NK-92 (cell line): Measurements from ENCODE around the gene TSHR.
"Not testable (repeated sequence)": the region's sequence is repeated elsewhere in the genome, so short reads cannot be mapped to it uniquely, and the experiment has no call there.

Source experiments
- DNase-seq: peaks from one replicate; lab custom pipeline; 2025; ENCODE audit not compliant: unreplicated experiment; lab: John Stamatoyannopoulos, UW

TSHR gene

GRCh38 chr14:80988735-80989429 lies 33.5 kb downstream of the TSHR start:
- DNase-seq: no peak

GRCh38 chr14:80992580-80992979 lies 37.2 kb downstream of the TSHR start:
- no peak for DNase-seq

DNA sequence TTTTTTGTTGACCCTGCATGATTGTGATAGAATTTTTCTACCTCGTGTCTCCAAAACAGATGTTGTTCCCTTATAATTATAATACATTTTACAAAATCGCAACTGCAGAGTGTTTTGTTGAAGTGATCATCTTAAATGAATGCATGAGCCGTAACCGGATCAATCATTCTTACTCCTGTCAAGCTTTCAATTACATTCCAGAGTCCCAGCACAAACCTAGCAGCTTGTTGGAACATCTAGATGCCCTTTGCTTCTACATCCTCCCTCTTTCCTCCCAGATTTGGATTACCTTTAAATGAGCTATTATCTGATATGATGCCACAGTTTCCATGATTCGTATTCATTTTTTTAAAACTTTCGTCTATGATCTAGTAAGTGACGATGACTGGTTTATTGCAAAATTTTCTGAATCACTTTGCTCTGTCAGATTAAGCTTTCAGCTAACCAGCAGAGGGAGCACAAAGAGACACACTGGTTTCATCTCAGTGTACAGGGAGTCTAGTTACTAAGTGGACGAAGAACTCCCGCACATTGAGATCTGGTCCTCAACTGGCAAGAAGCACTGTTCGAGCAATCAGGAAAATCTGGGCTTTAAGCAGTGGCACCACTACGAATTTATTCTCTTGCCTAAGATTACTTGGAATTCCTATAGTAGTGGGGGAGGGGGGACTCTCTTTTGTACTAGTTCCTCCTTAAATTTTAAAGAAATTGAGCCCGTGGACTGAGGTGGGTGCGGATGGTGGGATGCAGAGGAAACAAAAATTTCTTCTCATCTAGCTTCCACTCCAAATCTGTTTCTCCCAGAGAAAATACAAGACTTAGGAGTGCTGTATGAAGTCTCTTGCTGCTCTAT lies 40.9 kb downstream of the TSHR start:
- peak; percentile 23 for DNase-seq

DNA sequence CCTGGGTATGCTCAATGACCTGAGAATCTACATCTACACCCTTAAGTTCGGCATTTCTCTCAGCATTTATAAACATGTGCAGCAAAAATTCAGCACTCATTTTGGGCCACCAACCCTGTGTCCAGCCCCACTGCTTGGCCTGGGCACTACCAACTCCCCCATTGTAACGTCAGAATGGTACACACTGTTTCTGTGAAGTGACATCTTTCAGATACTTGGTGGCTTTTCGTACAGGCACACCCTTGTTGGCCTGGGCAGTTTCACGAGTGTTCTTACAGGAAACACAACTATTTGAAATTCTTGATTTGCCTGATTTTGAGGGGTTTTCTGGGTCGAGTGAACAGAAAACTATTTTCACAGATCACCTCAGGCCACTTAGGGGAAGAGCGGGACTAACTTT lies 46.0 kb downstream of the TSHR start:
- no peak for DNase-seq

DNA sequence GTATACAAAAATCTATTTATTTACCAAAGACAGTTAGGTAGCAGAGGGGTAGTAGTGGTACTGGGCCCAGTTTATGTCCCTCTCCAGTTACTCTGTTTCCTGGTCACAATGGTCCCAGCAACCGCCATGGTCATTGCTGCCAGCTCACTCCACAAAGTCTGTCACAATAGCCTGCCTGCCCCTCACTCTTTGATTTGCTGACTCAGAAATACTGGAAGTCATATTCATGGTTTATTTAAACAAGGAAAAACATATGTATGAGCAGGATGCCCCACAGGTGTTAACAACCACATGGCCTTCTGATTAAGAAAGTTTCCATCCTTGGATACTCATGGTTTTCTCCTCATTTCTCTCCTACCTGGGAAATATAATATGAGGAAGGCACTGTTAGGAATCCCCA lies 49.2 kb downstream of the TSHR start:
- DNase-seq: no peak

DNA sequence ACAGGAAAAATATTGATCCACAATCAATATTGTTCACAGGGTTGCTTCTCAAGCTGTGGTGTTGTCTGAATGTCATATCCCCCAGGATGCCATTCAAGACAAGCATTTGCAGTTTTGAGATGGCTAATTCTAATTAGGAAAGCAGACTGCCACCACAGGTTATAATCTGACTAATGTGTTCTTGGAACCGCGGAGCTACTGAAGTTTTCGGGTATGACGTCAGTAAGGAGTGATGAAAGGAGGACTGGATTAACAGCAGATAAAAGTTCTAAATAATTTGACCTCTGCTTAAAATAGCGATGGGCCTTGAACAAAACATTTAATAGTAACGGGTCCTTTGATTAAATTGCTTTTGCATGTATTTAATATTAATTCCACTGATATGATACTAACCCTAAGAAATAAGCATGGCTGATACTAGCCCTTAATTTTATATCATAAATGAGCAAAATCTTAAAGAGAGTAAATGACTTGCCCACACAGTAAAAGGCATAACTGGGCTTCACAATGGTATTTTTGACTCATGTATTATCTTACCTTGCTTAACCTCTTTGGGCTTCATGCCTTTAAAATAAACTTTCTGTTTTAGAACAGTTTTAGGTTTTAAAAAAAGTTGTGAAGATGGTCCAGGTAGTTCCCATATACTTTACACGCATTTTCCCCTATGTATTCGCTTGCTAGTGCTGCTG lies 50.3 kb downstream of the TSHR start:
- DNase-seq: no peak

GRCh38 chr14:81006266-81006665 lies 50.8 kb downstream of the TSHR start:
- DNase-seq: no peak

- no peak for DNase-seq
Measured at GRCh38 chr14:81007131-81007530, 51.7 kb downstream of the TSHR start.

DNA sequence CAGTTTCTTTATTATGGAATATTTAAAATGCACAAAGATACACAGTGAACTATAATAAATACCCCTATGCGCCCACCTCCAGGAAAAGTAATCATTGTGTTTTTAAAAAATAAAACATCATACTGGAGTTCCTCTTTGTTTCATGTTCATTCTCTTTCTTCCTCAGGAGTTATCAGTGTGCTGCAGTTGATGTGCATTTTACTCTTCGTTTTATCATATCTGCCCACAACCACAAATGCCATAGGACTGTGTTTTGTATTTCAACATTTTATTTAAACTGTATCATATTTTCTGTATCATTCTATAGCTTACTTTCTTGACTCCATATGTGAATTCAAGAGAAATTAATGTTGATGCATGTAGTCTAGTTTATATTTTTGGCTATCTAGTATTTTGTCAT lies 53.9 kb downstream of the TSHR start:
- no peak for DNase-seq

GRCh38 chr14:81018251-81018650 lies 62.8 kb downstream of the TSHR start:
- no peak for DNase-seq

- no peak for DNase-seq
Measured at GRCh38 chr14:81018684-81019083, 63.3 kb downstream of the TSHR start.

GRCh38 chr14:81019113-81019512 lies 63.7 kb downstream of the TSHR start:
- DNase-seq: not testable (repeated sequence)

- DNase-seq: no peak
Measured at GRCh38 chr14:81023095-81023710, 67.8 kb downstream of the TSHR start.

- DNase-seq: no peak
Measured at GRCh38 chr14:81028461-81028860, 73.0 kb downstream of the TSHR start.

- DNase-seq: no peak
Measured at GRCh38 chr14:81031488-81031887, 76.1 kb downstream of the TSHR start.

DNA sequence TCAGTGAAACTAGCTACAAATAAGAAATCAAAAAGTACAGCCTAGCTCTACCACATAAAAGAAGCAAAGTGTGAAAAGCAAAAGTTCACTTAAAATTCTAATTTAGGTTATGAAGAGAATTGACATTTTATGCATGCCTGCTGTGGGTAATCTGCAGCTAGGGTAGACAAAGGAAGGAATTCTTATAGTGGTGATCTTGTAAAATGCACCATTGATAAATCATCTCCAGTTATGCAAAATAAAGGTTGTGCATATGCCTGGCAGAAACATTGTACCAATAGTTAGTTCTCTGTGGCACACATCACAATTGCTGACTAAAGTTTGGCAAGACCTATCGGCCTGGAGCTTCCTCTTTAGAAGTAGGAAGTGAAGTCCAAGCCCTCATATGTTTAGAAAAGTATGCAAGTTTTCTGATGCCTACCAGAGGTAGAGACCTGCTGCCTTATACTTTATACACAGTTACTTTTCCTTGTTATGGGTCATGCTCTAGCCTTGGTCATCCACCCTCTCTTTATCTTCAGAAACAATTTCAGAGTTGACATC lies 78.3 kb downstream of the TSHR start:
- DNase-seq: no peak

GRCh38 chr14:81042438-81042837 lies 87.0 kb downstream of the TSHR start:
- no peak for DNase-seq

DNA sequence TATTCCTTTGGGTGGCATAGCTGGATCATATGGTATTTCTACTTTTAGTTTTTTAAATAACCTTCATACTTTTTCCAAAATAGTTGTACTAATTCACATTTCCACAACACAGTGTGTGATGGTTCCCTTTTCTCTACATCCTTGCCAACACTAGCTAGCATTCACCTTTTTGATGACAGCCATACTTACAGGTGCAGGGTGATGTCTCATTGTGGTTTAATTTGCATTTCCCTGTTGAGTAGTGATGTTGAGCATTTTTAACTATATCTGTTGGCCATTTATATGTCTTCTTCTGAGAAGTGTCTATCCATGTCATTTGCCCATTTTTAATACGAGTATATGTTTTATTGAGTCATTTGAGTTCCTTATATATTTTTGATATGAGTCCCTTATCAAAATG lies 96.1 kb downstream of the TSHR start:
- no peak for DNase-seq

DNA sequence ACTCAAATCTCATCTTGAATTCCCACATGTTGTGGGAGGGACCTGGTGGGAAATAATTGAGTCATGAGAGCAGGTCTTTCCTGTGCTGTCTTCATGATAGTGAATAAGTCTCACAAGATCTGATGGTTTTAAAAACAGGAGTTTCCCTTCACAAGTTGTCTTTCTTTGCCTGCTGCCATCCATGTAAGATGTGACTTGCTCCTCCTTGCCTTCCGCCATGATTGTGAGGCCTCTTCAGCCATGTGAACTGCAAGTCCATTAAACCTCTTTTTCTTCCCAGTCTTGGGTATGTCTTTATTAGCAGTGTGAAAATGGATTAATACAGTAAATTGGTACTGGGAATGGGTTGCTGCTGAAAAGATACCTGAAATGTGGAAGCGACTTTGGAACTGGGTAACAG lies 98.6 kb downstream of the TSHR start:
- not testable (repeated sequence) for DNase-seq

GRCh38 chr14:81055971-81056370 lies 100.5 kb downstream of the TSHR start:
- DNase-seq: no peak

DNA sequence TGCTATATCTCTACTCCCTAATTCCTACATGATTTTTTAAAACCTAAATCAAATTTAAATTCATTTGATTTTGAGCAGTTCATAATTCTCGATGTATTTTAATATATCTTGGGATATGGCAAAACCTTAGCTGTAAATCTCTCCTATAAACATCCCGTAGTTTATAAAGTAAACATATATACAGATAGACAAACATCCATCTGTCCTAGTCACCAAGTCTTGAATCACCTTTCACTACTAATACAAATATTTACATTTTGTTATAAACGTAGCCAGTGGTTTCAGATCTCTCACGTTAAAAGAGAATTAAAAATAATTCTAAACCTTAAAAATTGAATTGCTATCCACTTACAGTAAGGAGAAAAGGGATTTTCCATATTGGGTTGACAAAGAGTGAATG lies 107.0 kb downstream of the TSHR start:
- no peak for DNase-seq
